Stimulated activated CD8-positive, alpha-beta memory T cell treated with anti-CD3 and anti-CD28 coated beads, Interleukin-7, amount 100 ng/mL, for 48 hours (primary cell): ENCODE measurements around the gene CHD3.
A peak's percentile ranks its signal among the peaks of the same experiment; 100 is the strongest.
"Not testable (repeated sequence)": the region's sequence is repeated elsewhere in the genome, so short reads cannot be mapped to it uniquely, and the experiment has no call there.

Experiments used
- DNase-seq, 2 donors: peaks; one replicate each; pipeline ENCODE4 v3.0.0-alpha.2; 2020; ENCODE audit warnings: low read depth in 1 of 2; ENCODE audit errors: extremely low read depth in 1 of 2

Gene CHD3

GRCh38 chr17:7849751-7850504 is 38.7 kb upstream of the CHD3 start:
- no peak for DNase-seq

- no peak for DNase-seq
Measured at GRCh38 chr17:7850701-7851437, 37.7 kb upstream of the CHD3 start.

- DNase-seq = peak; percentile 82 to 86
Measured at GRCh38 chr17:7851438-7852261, 36.9 kb upstream of the CHD3 start.

GRCh38 chr17:7852262-7852670 is 36.3 kb upstream of the CHD3 start:
- DNase-seq = no peak

GRCh38 chr17:7852919-7853690 is 35.5 kb upstream of the CHD3 start:
- no peak for DNase-seq

- no peak for DNase-seq
Measured at GRCh38 chr17:7853691-7854038, 34.9 kb upstream of the CHD3 start.

GRCh38 chr17:7854078-7854777 is 34.4 kb upstream of the CHD3 start:
- DNase-seq = no peak

GRCh38 chr17:7854851-7855659 is 33.5 kb upstream of the CHD3 start, which contains the start of gene TMEM88:
Gene TMEM88, plus strand, starts transcription at chr17:7855066. Its CDS starts 9 bp downstream, at chr17:7855075.
- DNase-seq = no peak

- no peak for DNase-seq
Measured at GRCh38 chr17:7855660-7856010, 33.0 kb upstream of the CHD3 start.

GRCh38 chr17:7856011-7856810 is 32.4 kb upstream of the CHD3 start:
- no peak for DNase-seq

GRCh38 chr17:7856811-7857712 is 31.5 kb upstream of the CHD3 start, which contains the start of gene NAA38:
Gene NAA38, minus strand, starts transcription at chr17:7857559. Its CDS starts 96 bp downstream, at chr17:7857463.
- peak; percentile 80 to 95 for DNase-seq

GRCh38 chr17:7857713-7858521 is 30.7 kb upstream of the CHD3 start, which contains the start of gene CYB5D1:
Gene CYB5D1, plus strand, starts transcription at chr17:7858003. Its CDS starts 132 bp downstream, at chr17:7858135.
- peak in 1 of 2 donors; percentile 87 for DNase-seq

GRCh38 chr17:7858522-7858810 is 30.1 kb upstream of the CHD3 start:
- DNase-seq = no peak

- no peak for DNase-seq
Measured at GRCh38 chr17:7859028-7859427, 29.6 kb upstream of the CHD3 start.

- no peak for DNase-seq
Measured at GRCh38 chr17:7862692-7863437, 25.7 kb upstream of the CHD3 start.

- not testable (repeated sequence) for DNase-seq
Measured at GRCh38 chr17:7864384-7864783, 24.2 kb upstream of the CHD3 start.
